HG03575 (cell line): ENCODE results near the gene DYNC1I1.

Experiments
- ATAC-seq: cut with Tn5 transposase; IDR thresholded peaks from one replicate; pipeline ENCODE4 v1.9.1; 2021; ENCODE audit not compliant: unreplicated experiment, insufficient number of reproducible peaks, low FRiP score; ENCODE audit errors: extremely low read depth

The DYNC1I1 gene

GRCh38 chr7:96034940-96035727 is 262.8 kb downstream of the DYNC1I1 start:
- ATAC-seq = no peak

GRCh38 chr7:96040250-96040772 is 268.0 kb downstream of the DYNC1I1 start:
- no peak for ATAC-seq

GRCh38 chr7:96041171-96041570 is 268.8 kb downstream of the DYNC1I1 start:
- ATAC-seq = no peak

GRCh38 chr7:96045181-96045580 is 272.8 kb downstream of the DYNC1I1 start:
- ATAC-seq = no peak

DNA sequence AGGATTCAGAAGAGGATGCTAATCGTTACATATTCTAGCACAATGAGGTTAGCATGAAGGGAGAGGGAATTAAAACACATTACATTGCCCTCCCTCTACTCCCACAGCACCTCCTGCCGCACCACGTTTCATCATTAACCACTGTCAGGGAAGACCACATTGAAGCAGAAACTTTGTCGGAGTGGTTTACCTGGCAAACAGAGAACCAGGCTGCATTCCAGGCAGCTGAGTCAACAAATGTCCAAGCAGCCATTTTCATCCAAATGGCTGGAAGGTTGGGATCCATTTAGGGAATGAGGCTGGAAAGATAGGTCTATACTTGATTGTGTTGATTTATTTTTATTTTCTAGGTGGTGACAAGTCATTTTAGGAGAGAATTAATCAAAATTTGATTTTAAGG is 273.6 kb downstream of the DYNC1I1 start:
- ATAC-seq = no peak

GRCh38 chr7:96052289-96052688 is 279.9 kb downstream of the DYNC1I1 start:
- no peak for ATAC-seq

DNA sequence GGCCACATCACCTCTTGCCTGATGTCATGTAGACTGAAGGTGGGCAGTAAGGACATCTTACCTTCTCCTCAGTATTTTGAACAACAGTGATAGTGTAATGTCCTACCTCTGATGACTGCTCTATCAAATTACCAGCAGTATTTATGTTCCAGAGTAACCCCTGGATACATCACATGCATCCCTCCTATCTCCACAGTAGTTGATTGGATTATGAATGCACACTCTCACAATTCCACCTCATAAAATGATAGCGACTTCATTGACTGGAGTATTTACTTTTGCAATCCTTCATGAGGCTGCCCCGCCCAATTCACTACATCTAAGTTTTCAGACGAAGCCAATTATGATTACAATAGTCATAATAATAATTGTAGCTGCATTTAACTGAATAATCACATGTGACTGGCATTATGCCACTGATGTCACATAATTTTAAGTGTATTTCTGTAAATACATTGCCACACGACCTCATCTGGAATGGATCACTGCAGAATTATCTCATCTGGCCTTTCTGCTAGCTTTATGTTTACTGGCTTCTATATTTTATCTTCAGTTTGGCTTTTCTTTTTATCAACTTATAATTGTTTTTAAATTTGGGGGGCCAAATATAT is 280.6 kb downstream of the DYNC1I1 start:
- no peak for ATAC-seq

GRCh38 chr7:96055717-96056116 is 283.4 kb downstream of the DYNC1I1 start:
- no peak for ATAC-seq

DNA sequence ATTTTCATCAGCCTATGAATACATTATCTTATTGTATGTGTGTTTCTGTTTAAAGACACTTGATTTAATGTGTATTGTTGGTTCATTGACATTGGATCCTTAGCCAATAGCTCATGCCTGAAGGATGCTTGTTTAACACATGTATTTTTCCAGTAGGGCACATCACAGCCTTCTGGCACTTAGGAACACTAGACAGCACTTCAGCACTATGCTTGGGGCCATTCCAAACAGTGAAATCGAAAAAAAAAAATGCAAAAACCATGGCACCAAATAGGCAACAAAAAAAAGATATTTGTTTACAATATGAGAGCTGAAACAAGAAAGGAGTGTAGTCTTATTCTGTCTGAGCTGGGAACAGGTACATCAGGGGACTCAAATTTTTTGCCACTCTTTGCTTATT is 286.7 kb downstream of the DYNC1I1 start:
- no peak for ATAC-seq

- no peak for ATAC-seq
Observed at GRCh38 chr7:96061009-96061408, 288.7 kb downstream of the DYNC1I1 start.

GRCh38 chr7:96061844-96062243 is 289.5 kb downstream of the DYNC1I1 start:
- ATAC-seq = no peak

DNA sequence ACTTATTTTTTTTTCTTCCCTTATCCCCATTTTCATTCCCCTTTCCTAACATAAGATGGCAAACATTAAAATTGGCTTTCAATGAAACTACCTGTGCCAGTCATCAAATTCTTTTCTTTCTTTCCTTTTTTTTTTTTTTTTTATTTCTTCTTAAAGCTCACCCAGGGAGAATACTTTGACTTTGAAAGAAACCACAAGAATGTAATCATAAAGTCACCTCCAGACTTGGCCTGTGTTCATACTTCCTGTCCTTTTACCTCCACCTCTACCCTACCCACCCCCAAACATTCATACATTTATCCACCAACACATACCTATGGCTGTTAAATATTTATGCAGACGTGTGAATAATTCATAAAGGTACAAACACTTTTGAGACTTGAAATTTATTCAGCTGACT is 295.0 kb downstream of the DYNC1I1 start:
- ATAC-seq = no peak

DNA sequence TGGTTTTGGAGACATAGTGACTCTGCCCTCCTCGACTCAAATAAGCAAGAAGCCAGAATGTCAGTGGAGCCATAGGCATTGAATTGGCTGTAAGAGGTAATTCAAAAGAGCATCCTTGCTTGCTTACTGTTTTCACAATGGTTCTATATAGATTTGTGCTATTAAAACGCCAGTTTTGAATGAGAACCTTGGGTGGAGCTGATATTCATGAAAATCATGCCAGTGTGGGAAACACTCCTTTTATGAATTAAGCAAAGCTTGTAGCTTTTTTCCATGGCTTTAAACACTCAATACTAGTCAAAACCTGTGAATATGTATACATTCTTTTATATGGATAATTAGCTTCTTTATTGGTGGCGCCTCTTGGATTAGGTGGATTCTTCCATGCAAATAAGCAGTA is 297.0 kb downstream of the DYNC1I1 start:
- no peak for ATAC-seq

DNA sequence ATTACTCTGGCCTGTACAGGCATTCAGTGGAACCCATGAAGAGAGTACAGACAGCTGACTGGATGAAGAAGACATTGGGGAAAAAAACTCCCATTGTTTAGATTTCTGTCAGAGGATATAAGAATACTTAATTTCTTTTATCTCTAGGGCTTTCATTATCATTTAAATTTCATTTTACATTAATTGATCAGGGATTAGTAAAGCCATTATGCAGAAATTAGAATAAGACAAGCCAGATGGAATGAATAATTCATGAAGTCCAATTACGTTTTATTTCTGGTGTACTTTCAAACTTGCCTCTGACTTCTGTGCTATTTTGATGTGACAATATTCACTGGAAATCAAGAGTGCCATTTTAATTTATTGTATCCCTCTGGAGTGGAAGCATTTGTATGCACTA is 302.5 kb downstream of the DYNC1I1 start:
- ATAC-seq = no peak

DNA sequence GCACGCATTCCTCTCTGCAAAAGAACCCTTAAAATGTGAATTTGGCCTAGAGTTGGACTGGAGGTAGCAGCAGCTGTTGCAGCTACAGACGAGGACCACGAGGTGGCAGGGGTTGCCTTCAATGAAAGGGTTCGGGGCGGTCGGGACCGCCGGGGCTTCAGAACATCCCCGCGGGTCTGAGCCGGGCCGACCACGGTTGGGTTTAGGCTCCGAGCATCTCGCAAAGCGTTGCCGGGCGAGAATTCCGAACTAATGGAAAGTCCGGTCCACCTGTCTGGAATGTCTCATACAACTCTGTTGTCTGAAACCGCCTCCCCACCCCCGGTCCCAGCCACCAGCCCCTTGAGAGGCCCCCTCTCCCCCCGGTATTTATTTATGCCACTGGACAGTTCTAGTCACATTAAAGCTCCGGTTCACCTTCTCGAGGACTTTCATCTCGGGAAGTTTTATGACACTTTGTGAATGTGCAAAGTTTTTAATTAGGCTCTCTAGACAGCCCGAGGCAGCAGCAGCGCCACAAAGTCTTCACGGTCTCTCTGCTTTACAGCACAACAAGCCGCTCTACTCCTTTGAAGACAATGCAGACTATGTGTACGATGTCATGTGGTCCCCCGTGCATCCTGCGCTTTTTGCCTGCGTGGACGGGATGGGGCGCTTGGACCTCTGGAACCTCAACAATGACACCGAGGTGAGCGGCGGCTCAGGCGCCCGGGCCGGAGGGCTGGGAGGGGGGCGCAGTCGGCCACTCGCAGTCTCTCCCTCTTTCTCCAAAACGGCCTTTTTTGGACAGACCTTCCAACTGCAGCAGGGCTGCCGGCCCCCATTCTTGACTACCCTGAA is 303.4 kb downstream of the DYNC1I1 start:
- no peak for ATAC-seq

- ATAC-seq = no peak
Observed at GRCh38 chr7:96076350-96076707, 304.0 kb downstream of the DYNC1I1 start.

- no peak for ATAC-seq
Observed at GRCh38 chr7:96080027-96080426, 307.7 kb downstream of the DYNC1I1 start.

DNA sequence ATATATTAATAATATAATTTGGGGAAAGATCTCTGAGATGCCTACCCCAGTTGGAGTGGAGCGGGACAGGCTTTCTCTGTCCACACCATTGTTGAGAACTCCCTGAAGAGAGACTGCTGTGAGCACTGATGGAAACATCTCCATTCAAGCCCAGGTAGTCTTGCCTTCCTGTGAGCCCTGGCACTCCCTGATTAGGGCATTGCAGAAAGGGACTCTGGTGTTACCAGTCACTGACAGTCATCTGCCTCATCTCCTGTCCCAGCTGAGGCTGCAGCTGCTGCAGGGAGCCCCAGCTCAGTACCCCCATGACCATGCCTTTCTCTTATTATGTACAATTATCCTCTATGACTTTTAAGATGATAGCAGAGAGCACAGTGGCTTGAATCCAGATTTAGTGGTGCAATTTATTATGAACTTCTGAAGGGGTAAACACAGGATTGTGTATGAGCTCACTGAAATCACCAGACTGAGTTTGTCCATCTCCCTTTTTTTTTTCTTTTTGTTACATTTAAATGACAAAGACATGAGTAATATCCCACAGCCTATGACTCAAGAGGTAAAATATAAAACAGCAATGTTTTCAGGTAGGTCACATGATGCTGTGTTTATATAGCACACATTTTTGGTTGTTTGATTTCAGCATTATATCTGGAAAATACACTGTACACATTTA is 312.7 kb downstream of the DYNC1I1 start:
- no peak for ATAC-seq

GRCh38 chr7:96085953-96086352 is 313.6 kb downstream of the DYNC1I1 start:
- ATAC-seq = no peak
